ENCODE results near the gene FNBP1.
"Not testable (repeated sequence)": the region's sequence is repeated elsewhere in the genome, so short reads cannot be mapped to it uniquely, and the experiment has no call there.

FNBP1 gene

DNA sequence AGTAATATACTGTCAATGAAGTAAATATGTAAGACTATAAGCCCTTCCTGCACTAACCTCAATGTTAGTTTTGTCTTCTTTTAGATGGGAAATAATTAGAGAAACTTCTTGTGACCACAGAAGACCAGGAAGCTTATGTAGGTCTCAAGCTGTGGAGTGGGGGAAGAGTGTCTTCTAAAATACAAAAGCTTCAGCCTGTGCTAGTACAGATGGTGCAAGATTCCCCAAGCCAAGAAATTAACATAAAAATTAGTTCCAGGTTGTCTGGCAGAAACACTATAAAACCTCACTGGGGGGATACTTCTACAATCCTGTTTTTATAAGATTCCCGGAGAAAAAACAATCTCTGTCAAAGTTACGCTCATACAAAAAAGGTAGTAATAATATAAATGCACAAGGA is 103.6 kb downstream of the FNBP1 start:
- no peak for TF ChIP-seq ZNF391 (tag by site-specific recombination; IDR thresholded peaks at IDR 0.05; ENCODE audit: borderline replicate concordance, low read depth)
- no peak for TF ChIP-seq EGR2 (tag by site-specific recombination; IDR thresholded peaks at IDR 0.05; ENCODE audit: low read depth)
- no peak for TF ChIP-seq ZNF394 (tag by site-specific recombination; IDR thresholded peaks at IDR 0.05; ENCODE audit: borderline replicate concordance)
- TF ChIP-seq, protein P1, sequence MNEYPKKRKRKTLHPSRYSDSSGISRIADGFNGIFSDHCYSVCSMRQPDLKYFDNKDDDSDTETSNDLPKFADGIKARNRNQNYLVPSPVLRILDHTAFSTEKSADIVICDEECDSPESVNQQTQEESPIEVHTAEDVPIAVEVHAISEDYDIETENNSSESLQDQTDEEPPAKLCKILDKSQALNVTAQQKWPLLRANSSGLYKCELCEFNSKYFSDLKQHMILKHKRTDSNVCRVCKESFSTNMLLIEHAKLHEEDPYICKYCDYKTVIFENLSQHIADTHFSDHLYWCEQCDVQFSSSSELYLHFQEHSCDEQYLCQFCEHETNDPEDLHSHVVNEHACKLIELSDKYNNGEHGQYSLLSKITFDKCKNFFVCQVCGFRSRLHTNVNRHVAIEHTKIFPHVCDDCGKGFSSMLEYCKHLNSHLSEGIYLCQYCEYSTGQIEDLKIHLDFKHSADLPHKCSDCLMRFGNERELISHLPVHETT (tag by site-specific recombination; IDR thresholded peaks at IDR 0.05) = no peak
- TF ChIP-seq ZNF133 (tag by site-specific recombination; IDR thresholded peaks at IDR 0.05) = no peak
- TF ChIP-seq, protein P2, sequence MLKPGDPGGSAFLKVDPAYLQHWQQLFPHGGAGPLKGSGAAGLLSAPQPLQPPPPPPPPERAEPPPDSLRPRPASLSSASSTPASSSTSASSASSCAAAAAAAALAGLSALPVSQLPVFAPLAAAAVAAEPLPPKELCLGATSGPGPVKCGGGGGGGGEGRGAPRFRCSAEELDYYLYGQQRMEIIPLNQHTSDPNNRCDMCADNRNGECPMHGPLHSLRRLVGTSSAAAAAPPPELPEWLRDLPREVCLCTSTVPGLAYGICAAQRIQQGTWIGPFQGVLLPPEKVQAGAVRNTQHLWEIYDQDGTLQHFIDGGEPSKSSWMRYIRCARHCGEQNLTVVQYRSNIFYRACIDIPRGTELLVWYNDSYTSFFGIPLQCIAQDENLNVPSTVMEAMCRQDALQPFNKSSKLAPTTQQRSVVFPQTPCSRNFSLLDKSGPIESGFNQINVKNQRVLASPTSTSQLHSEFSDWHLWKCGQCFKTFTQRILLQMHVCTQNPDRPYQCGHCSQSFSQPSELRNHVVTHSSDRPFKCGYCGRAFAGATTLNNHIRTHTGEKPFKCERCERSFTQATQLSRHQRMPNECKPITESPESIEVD (tag by site-specific recombination; IDR thresholded peaks at IDR 0.05) = no peak
- no peak for TF ChIP-seq KLF8 (tag by site-specific recombination; IDR thresholded peaks at IDR 0.05)
- TF ChIP-seq, protein P3, sequence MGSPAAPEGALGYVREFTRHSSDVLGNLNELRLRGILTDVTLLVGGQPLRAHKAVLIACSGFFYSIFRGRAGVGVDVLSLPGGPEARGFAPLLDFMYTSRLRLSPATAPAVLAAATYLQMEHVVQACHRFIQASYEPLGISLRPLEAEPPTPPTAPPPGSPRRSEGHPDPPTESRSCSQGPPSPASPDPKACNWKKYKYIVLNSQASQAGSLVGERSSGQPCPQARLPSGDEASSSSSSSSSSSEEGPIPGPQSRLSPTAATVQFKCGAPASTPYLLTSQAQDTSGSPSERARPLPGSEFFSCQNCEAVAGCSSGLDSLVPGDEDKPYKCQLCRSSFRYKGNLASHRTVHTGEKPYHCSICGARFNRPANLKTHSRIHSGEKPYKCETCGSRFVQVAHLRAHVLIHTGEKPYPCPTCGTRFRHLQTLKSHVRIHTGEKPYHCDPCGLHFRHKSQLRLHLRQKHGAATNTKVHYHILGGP (tag by site-specific recombination; IDR thresholded peaks at IDR 0.05) = no peak
- TF ChIP-seq GLIS1 (tag by site-specific recombination; IDR thresholded peaks at IDR 0.05) = no peak
- no peak for TF ChIP-seq ZNF24 (tag by site-specific recombination; IDR thresholded peaks at IDR 0.05)
- no peak for TF ChIP-seq MZF1 (tag by site-specific recombination; IDR thresholded peaks at IDR 0.05; ENCODE audit: borderline replicate concordance)
- TF ChIP-seq ZNF785 (tag by site-specific recombination; IDR thresholded peaks at IDR 0.05) = no peak
- no peak for TF ChIP-seq ZNF585B (tag by site-specific recombination; IDR thresholded peaks at IDR 0.05)
- TF ChIP-seq ZEB2 (tag by site-specific recombination; IDR thresholded peaks at IDR 0.05) = no peak
- TF ChIP-seq GLI2 (tag by site-specific recombination; IDR thresholded peaks at IDR 0.05; ENCODE audit: borderline replicate concordance, low read depth) = no peak
- TF ChIP-seq ZNF132 (tag by site-specific recombination; IDR thresholded peaks at IDR 0.05; ENCODE audit: borderline replicate concordance) = no peak
- Histone ChIP-seq H3K9me3 (ENCODE audit: control insufficient read depth, insufficient read depth, low read depth, low read length) (no peaks in the 10 kb centered on the region), H3K36me3 (ENCODE audit: control insufficient read depth in 2 of 2, insufficient read depth in 1 of 2, low read length in 2 of 2) (peaks cover 0 to 12% of the 10 kb centered on the region in 2 experiments; a peak in 2 of 3 replicates), H3K4me3 (ENCODE audit: low read depth, low read length) (no peak overlapping the region), H3K27ac (ENCODE audit: extremely low read depth, low read depth, low read length) (no peak overlapping the region), H3K4me1 (ENCODE audit: control insufficient read depth, insufficient read depth, low read length) (no peaks in the 10 kb centered on the region)
- POLR2A ChIA-PET = no interaction called here
- CTCF ChIA-PET = interaction anchor here (1.2 to 1.4 kb wide), 2 partner anchors 54 to 298 kb away, joined by 3 to 6 read pairs; no protein-coding TSS in a partner anchor

DNA sequence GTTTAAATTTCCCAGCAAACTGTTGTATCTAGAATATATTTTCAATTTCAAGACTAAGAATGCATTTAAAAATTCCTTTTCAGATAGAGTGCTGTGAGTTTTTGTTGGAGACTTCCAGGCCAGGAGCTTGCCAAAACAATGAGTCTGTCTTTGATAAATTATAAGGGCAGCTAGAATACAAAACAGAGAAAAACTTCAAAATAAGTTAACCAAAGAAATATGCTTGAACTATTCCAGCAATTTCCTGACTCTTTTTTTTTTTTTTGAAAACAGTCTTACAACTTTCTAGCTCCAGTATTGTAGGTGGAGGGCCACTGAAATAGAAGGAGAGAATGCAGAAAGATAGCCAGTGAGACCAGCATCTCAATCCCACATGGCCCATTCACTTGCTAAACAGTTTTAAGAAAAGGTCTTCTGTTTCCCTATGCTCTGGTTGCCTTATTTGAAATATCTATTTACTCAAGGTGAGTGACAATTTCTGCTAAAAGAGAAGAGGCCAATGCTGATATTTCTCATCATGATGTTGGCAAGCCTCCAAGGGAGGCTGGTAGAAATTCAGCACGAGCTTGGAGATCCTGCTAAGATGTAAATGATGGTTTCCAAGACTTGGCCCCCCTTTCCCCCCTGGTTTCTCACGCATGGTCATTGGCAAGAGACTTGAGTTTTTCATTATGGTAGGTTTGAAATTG is 104.6 kb downstream of the FNBP1 start:
- TF ChIP-seq ZNF266 (tag by site-specific recombination; IDR thresholded peaks at IDR 0.05; ENCODE audit: low read depth) (no peak), ZNF2 (tag by site-specific recombination; IDR thresholded peaks at IDR 0.05) (no peak), ZNF707 (tag by site-specific recombination; IDR thresholded peaks at IDR 0.05) (no peak)
- CTCF ChIA-PET = interaction anchor here (0.6 to 1.4 kb wide), 5 partner anchors 13 to 327 kb away, joined by 3 to 6 read pairs (median 3); no protein-coding TSS in a partner anchor

DNA sequence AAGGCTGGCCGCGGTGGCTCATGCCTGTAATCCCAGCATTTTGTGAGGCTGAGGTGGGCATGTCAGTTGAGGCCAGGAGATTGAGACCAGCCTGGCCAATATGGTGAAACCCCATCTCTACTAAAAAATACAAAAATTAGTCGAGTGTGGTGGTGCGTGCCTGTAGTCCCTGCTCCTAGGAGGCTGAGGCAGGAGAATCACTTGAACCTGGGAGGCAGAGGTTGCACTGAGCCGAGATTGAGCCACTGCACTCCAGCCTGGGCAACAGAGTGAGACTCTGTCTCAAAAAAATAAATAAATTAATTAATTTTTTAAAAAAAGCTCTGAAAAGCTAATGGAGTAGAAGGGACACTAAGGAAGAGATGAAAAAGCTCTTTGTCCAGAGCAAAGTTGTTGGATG is 105.1 kb downstream of the FNBP1 start:
- H3K36me3 ChIP-seq (ENCODE audit: control insufficient read depth in 2 of 2, insufficient read depth in 1 of 2, low read length in 2 of 2); H3K27ac ChIP-seq (ENCODE audit: extremely low read depth, low read depth, low read length); H3K4me3 ChIP-seq (ENCODE audit: low read depth, low read length); H3K4me1 ChIP-seq (ENCODE audit: control insufficient read depth, insufficient read depth, low read length); H3K9me3 ChIP-seq (ENCODE audit: control insufficient read depth, insufficient read depth, low read depth, low read length): not testable (repeated sequence)
- ChIA-PET CTCF (interaction anchor here (0.6 kb wide), 2 partner anchors 30 to 327 kb away, joined by 3 to 4 read pairs; no protein-coding TSS in a partner anchor), POLR2A (interaction anchor here (0.6 kb wide), 1 partner anchor 27 kb away, joined by 5 read pairs; no protein-coding TSS in a partner anchor)

More for the DNA sequence above, 104.6 kb downstream of the FNBP1 start:
- Histone ChIP-seq H3K4me1 (ENCODE audit: control insufficient read depth, insufficient read depth, low read length) (no peaks in the 10 kb centered on the region), H3K4me3 (ENCODE audit: low read depth, low read length) (no peak overlapping the region), H3K9me3 (ENCODE audit: control insufficient read depth, insufficient read depth, low read depth, low read length) (no peaks in the 10 kb centered on the region), H3K27ac (ENCODE audit: extremely low read depth, low read depth, low read length) (no peak overlapping the region), H3K36me3 (ENCODE audit: control insufficient read depth in 2 of 2, insufficient read depth in 1 of 2, low read length in 2 of 2) (peaks cover 0 to 11% of the 10 kb centered on the region in 2 experiments; a peak in 2 of 3 replicates)
- POLR2A ChIA-PET = interaction anchor here (0.6 kb wide), 1 partner anchor 28 kb away, joined by 5 read pairs; no protein-coding TSS in a partner anchor
